Measurements from ENCODE around the gene CHCHD4.

DNA sequence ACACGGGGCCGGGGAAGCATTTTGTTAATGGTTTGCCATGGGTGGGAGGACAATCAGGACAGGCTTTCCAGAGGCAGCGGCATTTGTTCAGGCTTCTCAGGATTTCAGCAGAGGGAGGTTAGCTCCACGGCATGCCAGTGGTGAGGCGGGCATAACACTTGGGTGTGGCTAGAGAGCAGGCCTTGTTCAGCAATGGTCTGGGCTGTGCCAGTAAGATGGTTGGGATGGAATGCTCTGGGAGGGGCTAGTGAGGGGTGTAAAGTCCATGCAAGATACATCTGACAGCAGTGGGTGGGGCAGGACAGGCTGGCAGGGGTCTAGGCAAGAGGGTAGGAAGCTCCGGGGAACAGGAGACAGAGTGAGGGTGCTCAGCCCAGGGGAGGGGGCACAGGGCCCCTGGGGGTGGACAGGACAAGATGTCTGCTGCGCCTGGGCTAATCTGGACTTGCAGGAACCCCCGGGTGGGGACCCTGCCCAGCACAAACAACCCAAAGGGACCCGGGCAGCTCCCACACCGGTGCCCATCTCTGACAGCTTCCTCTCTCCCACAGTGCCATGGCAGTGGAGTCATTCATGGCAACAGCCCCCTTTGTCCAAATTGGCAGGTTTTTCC, 8.6 kb upstream of the CHCHD4 start:
- TF ChIP-seq GATA2 (IDR thresholded peaks at IDR 0.05; ENCODE audit: low read depth, low read length), result no peak
- no peak for TF ChIP-seq GATA3 (IDR thresholded peaks at IDR 0.05; ENCODE audit: low read depth, low read length)

Data from SH-SY5Y (cell line).